Measurements from ENCODE around the gene LMOD3. TPM values are rescaled to one million over a fixed set of nuclear protein-coding genes. Genes with fewer than 3 reads are reported as not detected.

Gene LMOD3
- total and polyA plus RNA-seq, 9 of the 15 experiments (the other 6 are each of a cell fraction or from before 2014, with no cell fraction given): 0.03 TPM; not detected in 8

- DNase-seq (ENCODE audit: extremely low read depth in 1 of 4, low spot score in 3 of 4): no peak
- ChIA-PET POLR2A (interaction anchor here (2.6 kb wide), 1 partner anchor 11 kb away, joined by 17 read pairs; no protein-coding TSS in a partner anchor), CTCF (ENCODE audit: low intra/inter-chr PET ratio) (no interaction called here)
- no peaks in the 10 kb centered on the region for H3K79me2 ChIP-seq (ENCODE audit: control insufficient read depth, insufficient read depth, low read length)
- H3K9me1 ChIP-seq (ENCODE audit: control insufficient read depth, insufficient read depth, low read length): no peaks in the 10 kb centered on the region
- ATAC-seq: no peak
- no peak overlapping the region for H3K27ac ChIP-seq (ENCODE audit: extremely low read depth, low read depth, low read length)
- BruUV-seq (replicated peaks): no TSS peak
- H3K4me1 ChIP-seq (replicated peaks in 1 of 2; ENCODE audit: control insufficient read depth in 2 of 2, insufficient read depth in 2 of 2, low read length in 2 of 2): 0 out of 5 replicates have a peak, but pooled peaks cover 0 to 5% of the 10 kb centered on the region in 2 experiments
- in situ Hi-C loops (cut with MboI) (no loop called here), intact Hi-C loops (cut with micrococcal nuclease) (no loop called here)
- H3K4me2 ChIP-seq (ENCODE audit: insufficient read depth, low read length): no peak overlapping the region
- 92% methylated on average over 4 of the region's 4 CpGs for WGBS (ENCODE audit: insufficient coverage, low coverage, missing lambda C conversion rate)
- no peaks in the 10 kb centered on the region for H3K27me3 ChIP-seq (ENCODE audit: control insufficient read depth in 2 of 2, insufficient read depth in 2 of 2, low read length in 2 of 2)
- no peaks in the 10 kb centered on the region for H3K9me3 ChIP-seq (replicated peaks; ENCODE audit: control insufficient read depth, insufficient read depth, low read depth, low read length)
- H3K4me3 ChIP-seq: no peak overlapping the region
- no peaks in the 10 kb centered on the region for H4K20me1 ChIP-seq (replicated peaks; ENCODE audit: control insufficient read depth, insufficient read depth, low read length)
- peaks cover 16% of the 10 kb centered on the region; the same call in 1 of the 3 replicates for H3K36me3 ChIP-seq (ENCODE audit: control insufficient read depth, insufficient read depth, low read length)
- no peak for TF ChIP-seq POLR2H (tag; IDR thresholded peaks at IDR 0.05; ENCODE audit: low read depth)
- TF ChIP-seq XRCC4 (IDR thresholded peaks at IDR 0.05; ENCODE audit: extremely low read depth, insufficient read depth, insufficient read length): no peak
- TF ChIP-seq ZNF184 (CRISPR knock-in tag; IDR thresholded peaks at IDR 0.05): no peak
- TF ChIP-seq EGR1 (conservative IDR thresholded peaks at IDR 0.05): no peak
- no peak for TF ChIP-seq ZNF436 (CRISPR knock-in tag; IDR thresholded peaks at IDR 0.05)
- TF ChIP-seq GTF2B (IDR thresholded peaks at IDR 0.05; ENCODE audit: extremely low read depth, insufficient read length): no peak
- no peak for TF ChIP-seq KLF6 (CRISPR knock-in tag; IDR thresholded peaks at IDR 0.05; ENCODE audit: borderline replicate concordance)
- TF ChIP-seq BDP1 (IDR thresholded peaks at IDR 0.05; ENCODE audit: insufficient read depth, insufficient read length): no peak
- TF ChIP-seq MXI1 (IDR thresholded peaks at IDR 0.05; ENCODE audit: low read depth, low read length): no peak
- no peak for TF ChIP-seq ATF2 (CRISPR knock-in tag; IDR thresholded peaks at IDR 0.05)
- TF ChIP-seq NRF1 (conservative IDR thresholded peaks at IDR 0.05 in 1 of 2, IDR thresholded peaks at IDR 0.05 in 1 of 2): no peak
- no peak for TF ChIP-seq NR2C2 (CRISPR knock-in tag; IDR thresholded peaks at IDR 0.05)
- no peak for TF ChIP-seq NR2C2 (tag; IDR thresholded peaks at IDR 0.05)
- TF ChIP-seq ZNF274 (IDR thresholded peaks at IDR 0.05; ENCODE audit: borderline replicate concordance, low read depth, low read length): no peak
- no peak for FAIRE-seq
- H2AFZ ChIP-seq (ENCODE audit: low read depth, low read length): no peak overlapping the region
- no peak overlapping the region for H3K9ac ChIP-seq (ENCODE audit: insufficient read depth in 1 of 2, low read depth in 2 of 2, low read length in 2 of 2)
Observed at GRCh38 chr3:69102384-69102783, 20.0 kb downstream of the LMOD3 start.

All from K562 (cell line).